ENCODE measurements around the gene DEFB108B.
"Not testable (repeated sequence)": the region's sequence is repeated elsewhere in the genome, so short reads cannot be mapped to it uniquely, and the experiment has no call there.

The DEFB108B gene

DNA sequence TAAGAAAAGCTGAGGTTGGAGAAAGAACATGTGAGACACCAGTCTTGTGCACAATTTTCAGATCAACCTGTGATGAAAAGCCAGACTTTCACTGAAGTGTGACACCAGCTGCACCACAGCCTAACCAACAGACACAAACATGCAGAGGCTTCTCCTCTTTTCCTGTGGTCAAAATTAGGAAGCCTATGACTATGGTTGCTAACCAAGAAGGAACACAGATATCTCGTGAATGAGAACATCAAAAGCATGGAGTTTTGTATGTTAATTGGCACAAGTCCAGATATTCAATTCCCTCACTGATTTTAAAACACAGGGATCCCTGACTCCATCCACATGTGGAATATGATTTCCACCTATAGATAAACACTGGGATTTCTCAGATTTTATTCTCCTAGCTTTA lies 11.5 kb upstream of the DEFB108B start:
- not testable (repeated sequence) for DNase-seq

DNA sequence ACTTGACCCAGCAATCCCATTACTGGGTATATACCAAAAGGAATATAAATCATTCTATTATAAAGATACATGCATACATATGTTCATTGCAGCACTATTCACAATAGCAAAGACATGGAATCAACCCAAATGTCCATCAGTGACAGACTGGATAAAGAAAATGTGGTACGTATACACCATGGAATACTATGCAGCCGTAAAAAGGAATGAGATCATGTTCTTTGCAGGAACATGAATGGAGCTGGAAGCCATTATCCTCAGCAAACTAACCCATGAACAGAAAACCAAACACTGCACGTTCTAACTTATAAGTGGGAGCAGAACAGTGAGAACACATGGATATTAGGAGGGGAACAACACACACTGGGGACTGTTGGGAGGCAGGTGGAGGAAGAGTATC lies 3.8 kb upstream of the DEFB108B start:
- not testable (repeated sequence) for DNase-seq

DNA sequence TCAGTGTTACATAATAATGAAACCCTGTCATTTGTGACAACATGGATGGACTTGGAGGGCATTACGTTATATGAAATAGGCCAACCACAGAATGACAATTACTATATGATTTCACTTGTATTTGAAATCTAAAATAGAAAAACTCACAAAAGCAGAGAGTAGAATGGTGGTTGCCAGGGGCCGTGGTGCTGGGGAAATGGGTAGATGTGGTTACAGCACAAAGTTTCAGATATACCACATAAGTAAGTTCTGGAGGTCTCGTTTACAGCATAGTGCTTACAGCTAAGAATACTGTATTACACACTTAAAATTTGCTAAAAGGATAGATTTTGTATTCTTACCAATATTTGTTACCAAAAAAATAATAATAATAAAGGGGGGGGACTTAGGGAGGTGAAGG lies 3.3 kb upstream of the DEFB108B start:
- DNase-seq: not testable (repeated sequence)

DNA sequence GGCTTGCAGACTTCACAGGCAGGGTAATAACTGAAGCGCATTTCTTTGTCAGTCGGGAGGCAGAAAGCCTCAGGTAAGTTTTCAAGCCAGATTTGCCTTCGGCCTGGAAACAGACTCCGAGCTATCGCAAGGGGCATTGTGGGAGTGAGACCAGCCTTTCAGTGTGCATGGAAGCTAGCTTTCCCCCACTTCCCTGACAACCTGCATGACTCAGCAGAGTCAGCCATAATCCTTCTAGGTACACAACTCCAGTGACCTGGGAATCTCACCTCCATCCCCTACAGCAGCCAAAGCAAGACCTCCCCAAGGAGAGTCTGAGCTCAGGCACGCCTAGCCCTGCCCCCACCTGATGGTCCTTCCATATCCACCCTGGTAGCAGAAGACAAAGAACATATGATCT lies 9.7 kb downstream of the DEFB108B start:
- DNase-seq: not testable (repeated sequence)

DNA sequence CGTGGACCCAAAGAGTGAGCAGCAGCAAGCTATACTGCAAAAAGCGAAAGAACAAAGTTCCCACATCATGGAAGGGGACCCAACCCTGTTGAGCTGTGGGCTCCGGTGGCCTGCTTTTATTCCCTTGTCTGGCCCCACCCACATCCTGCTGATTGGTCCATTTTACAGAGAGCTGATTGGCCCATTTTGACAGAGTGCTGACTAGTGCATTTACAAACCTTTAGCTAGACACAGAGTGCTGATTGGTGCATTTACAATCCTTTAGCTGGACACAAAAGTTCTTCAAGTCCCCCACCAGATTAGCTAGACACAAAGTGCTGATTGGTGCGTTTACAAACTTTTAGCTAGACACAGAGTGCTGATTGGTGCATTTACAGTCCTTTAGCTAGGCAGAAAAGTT lies 10.4 kb downstream of the DEFB108B start:
- DNase-seq: not testable (repeated sequence)

DNA sequence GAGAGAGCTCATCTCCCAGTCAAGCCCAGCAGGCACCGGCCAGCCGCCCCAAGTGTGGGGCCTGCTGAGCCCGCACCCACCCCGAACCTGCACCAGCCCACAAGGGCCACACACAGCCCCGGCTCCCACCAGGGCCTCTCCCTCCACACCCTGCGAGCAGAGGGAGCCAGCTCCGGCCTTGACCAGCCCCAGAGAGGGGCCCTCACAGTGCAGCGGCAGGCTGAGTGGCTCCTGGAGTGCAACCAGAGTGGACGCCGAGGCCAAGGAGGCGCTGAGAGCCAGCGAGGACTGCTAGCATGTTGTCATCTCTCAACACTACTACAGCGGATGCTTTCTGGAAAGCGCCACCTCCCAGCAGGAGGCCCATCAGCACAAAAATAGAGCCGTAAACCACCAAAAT lies 10.9 kb downstream of the DEFB108B start:
- peak; percentile 49 for DNase-seq

DNA sequence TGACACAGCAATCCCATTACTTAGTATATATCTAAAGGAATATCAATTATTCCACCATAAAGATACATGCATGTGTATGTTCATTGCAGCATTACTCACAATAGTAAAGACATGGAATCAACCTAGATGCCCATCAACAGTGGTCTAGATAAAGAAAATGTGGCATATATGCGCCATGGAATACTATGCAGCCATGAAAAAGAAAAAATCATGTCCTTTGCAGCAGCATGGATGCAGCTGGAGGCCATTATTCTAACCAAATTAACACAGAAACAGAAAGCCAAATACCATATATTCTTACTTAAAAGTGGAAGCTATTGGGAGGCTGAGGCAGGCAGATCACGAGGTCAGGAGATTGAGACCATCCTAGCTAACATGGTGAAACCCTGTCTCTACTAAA lies 20.9 kb downstream of the DEFB108B start:
- not testable (repeated sequence) for DNase-seq

DNA sequence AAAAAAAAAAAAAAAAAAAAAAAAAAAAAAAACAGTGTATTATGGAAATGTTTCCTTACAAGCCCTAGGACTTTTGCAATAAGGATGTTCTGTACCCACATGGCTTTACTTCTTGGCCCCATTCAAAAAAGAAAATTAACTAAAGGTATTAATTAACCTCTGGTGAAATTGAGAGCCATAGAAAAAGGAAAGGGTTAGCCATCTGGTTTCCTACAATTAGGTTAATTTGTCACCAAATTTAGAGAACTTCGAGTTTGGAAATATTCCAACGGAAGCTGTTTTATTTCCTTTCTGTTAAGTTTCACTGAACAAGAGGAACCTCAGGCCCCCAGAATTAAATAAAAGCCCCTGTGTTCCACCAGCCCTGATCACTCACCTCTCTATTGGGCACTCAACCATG lies 22.9 kb downstream of the DEFB108B start:
- DNase-seq: not testable (repeated sequence)

DNA sequence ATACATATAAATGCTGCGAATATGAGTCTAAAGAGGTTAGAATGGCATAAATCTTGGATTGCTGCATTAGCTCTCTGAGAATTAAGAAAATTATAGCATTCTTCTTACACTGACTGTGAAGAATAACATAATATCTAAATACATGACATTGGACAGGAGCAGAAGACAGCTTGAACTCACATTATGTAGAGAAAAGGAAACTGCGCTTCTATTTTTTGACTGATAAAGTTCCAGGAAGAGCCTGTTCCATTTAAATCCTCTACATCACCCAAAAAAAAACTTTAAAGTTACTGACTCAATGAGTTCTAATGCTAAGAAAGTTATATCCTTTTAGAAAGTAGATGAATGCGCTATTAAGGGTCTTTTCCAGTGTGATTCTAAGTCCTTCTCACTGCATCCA lies 27.8 kb downstream of the DEFB108B start:
- DNase-seq: not testable (repeated sequence)

DNA sequence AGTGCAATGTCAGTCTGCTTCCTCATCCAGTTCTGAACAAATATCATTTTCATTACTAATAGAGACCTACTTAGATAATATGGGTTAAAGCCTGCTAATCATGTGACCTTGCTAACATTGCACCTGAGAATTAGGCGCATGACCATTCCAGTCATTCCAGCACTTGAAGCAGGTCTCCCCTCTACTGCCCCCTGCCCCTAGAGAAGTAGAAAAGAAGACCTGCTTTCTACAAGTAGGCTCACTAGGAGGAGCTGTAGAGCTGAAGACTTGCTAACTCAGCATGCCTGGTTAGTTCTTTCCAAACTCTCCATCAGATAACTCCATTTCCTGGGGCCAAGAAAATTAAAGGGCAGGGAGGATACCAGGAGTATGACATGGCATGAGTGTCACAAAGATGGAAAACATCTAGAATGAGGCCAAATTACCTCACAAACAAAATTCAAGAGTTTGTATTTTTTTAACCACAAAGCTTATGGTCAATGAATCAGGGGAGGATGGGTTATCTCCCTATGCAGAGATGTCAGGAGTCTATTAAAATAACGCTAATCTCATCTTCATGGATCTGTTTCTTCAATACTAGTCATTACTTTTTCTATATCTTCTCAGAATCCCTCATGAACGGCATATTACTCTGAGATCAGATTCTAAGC lies 31.1 kb downstream of the DEFB108B start:
- DNase-seq: peak; percentile 85

DNA sequence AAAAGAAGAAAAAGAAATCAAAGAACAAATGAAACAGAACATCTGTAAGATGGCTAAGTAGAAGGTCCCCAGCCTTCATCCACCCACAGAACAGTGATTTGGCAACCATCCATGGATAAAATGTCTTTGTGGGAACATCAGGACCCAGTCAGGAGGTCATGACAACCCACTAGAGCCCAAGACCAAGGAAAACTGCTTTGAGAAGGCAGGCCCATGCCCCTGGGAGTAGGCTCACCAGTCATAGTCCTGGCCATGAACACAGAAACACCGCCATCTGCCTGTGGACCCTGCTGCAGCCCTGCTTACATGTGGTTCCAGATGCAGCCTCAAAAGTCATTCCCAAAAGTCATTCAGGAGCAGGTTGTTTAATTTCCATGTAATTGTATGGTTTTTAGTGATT lies 34.2 kb downstream of the DEFB108B start:
- DNase-seq: not testable (repeated sequence)

DNA sequence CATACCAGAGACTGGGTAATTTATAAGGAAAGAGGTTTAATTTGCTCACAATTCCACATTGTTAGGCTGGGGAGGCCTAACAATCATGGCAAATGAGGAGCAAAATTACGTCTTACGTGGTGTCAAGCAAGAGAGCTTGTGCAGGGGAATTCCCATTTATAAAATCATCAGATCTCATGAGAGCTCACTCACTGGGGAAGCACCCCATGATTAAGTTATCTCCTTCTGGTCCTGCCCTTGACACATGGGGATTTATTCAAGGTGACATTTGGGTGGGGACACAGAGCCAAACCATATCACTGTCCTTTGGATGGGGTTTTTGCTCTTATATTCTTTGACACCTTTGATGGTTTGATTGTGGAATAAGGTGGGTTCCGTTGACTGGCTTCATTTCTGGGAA lies 36.9 kb downstream of the DEFB108B start:
- DNase-seq: not testable (repeated sequence)

DNA sequence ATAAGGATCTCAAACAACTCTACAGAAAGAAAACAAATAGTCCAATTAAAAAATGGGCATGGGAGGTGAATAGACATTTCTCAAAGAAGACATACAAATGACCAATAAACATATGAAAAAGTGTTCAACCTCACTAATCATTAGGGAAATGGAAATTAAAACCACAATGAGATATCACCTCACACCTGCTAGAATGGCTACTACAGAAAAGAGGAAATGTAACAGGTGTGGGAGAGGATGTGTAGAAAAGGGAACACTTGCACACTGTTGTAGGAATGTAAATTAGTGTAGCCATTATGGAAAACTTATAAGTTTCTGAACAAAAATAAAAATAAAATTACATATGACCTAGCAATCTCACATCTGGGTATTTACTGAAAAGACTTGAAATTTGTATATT lies 37.7 kb downstream of the DEFB108B start:
- not testable (repeated sequence) for DNase-seq

DNA sequence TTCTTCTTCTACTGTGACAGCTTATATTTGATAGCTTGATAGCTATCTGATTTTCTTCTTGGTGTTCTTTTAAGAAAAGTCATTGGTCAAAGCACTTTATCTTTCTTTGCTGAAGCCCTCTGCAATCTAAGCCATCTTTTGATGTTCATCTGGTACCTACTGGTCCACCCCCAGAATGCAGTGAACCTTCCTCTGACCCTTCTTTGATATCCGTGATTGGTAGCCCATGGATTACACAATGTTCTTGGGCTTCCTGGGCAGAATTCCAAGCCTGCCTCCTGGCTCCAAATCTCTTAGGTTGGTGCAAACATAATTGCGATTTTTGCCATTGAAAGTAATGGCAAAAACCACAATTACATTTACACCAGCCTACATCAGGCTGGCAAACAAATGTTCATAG lies 43.3 kb downstream of the DEFB108B start:
- not testable (repeated sequence) for DNase-seq

DNA sequence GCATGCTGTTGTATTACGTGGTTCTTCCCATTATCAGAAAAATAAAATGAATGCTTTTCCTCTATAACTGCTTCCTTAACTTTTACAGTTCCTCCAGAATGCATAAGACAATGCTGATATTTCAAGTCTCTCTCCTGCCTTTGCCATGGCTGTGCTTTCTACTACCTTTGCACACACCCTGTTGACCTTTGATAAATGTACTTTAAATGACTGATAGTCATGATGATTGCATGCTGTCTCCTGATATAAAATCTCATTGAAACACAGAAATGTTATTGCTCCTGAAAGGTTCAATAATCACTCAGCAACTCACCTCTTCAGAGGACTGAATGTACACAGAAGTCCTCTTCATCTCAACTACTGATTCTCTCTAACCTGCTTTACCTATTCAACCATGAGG lies 45.1 kb downstream of the DEFB108B start, which contains the start of gene DEFB131B:
DEFB131B (plus strand) TSS at position 395 of the 400 bp plus-strand sequence; CDS start at position 395, 0 bp downstream.
- DNase-seq: not testable (repeated sequence)

DNA sequence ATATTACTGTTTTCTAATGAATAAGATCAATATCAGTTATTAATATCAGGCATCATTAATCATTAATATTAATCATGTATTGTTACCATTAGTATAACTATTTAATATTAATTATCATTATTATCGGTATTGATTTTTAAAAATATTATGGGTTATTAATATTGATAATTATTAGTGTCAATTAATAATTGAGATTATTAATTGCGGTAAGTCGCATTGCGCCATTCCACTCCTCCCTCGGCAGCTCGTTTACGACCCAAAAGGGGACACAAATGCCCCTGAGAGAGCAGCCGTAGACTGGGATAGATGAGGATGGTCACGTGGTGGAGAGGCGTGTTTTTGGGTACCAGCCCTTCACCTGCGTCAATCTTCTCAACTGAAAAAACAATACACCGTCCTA lies 52.8 kb downstream of the DEFB108B start:
- not testable (repeated sequence) for DNase-seq

All from islet precursor cell (in vitro differentiated cells).